ENCODE results near the gene CHKA. TPM values are rescaled to one million over a fixed set of nuclear protein-coding genes. Genes with fewer than 3 reads are reported as not detected.
A peak's percentile ranks its signal among the peaks of the same experiment; 100 is the strongest.

Gene CHKA
- total RNA-seq, 1 experiment from 2014 or later: 63.0 TPM

DNA sequence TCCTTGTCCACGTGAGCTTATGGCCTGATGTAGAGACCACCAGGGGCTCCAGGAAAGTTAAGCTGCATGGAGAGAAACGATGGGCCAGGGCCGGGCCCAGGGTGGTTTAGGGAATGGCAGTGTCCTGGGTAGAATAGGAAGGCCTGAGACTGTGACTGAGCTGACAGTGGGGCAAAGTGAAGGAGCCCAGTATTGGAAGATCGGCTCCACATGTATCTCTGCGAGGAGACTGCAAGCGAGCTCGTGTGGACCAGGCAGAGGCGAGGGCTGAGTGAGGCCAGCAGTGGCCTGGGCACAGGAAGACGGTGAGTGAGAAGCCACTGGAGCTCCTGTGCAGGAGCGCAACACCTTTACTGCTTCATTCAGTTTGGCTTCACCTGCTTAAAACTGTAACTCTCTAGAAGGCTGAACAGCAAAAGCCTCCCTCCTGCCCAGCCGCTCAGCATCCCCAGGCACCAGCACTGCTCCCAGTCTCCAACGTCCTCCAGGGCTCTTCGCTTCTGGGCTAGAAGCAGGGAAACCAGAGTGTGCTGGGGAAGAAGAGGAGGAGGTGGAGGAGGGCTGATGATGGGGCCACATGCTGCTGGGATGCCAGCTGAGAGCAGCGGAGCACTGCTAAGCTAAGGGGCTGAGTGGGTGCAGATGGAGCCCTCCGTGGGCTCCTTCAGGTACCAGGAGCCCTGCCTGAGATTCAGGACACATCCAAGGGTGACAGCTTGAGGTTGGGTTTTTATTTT lies 68.9 kb downstream of the CHKA start:
- no peak overlapping the region for H2BK12ac ChIP-seq (ENCODE audit: insufficient read length, low read depth, low read length)
- H3K79me1 ChIP-seq (ENCODE audit: insufficient read depth, low read depth, low read length, poor library complexity, severe bottlenecking): no peaks in the 10 kb centered on the region
- no CpG with 5 or more reads among the region's 15 CpGs for WGBS (ENCODE audit: extremely low coverage, insufficient read length, low lambda C conversion rate)
- no peak overlapping the region for H2AFZ ChIP-seq (ENCODE audit: low read length)
- H3K4me3 Mint-ChIP-seq: no peak overlapping the region; a peak in 1 of 5 replicates
- no peak overlapping the region for H4K8ac ChIP-seq (replicated peaks; ENCODE audit: insufficient read length, low read depth, low read length)
- no peak overlapping the region for H3K27ac ChIP-seq (ENCODE audit: insufficient read length, low read depth, low read length)
- no peaks in the 10 kb centered on the region for H3K27me3 ChIP-seq (ENCODE audit: insufficient read depth, low read length)
- H3K23ac ChIP-seq (ENCODE audit: insufficient read length, low read depth, low read length): no peak overlapping the region
- H3K36me3 Mint-ChIP-seq (ENCODE audit: insufficient read depth in 1 of 3, low read depth in 3 of 3): peaks cover 4 to 30% (median 7%) of the 10 kb centered on the region in 3 experiments
- no peak overlapping the region for H3K9ac ChIP-seq (ENCODE audit: extremely low read depth, insufficient read length, low read length)
- no peak overlapping the region for H3K14ac ChIP-seq (ENCODE audit: insufficient read depth, low read length)
- H3K27ac Mint-ChIP-seq: peak overlapping the region in 2 of 3 experiments; percentile 68 to 86; a peak in 5 of 7 replicates
- no peaks in the 10 kb centered on the region; the same call in 1 of the 2 replicates for H3K27me3 Mint-ChIP-seq (ENCODE audit: low read depth)
- DNase-seq: peak; percentile 32
- no peaks in the 10 kb centered on the region for H3K4me1 ChIP-seq (ENCODE audit: insufficient read depth, low read length)
- peaks cover 2% of the 10 kb centered on the region for H4K20me1 ChIP-seq (ENCODE audit: control insufficient read depth, insufficient read depth, insufficient read length)
- H3K4me2 ChIP-seq (ENCODE audit: insufficient read depth, insufficient read length, low read length): no peak overlapping the region
- no peak overlapping the region for H3K4ac ChIP-seq (ENCODE audit: low read depth, low read length)
- H3K79me2 ChIP-seq (ENCODE audit: insufficient read depth, low read length): no peaks in the 10 kb centered on the region
- H3K56ac ChIP-seq (ENCODE audit: insufficient read length, low read depth, low read length): no peak overlapping the region
- no peaks in the 10 kb centered on the region for H3K9me3 ChIP-seq (ENCODE audit: control insufficient read depth, low read depth, low read length)
- H3T11ph ChIP-seq (ENCODE audit: low read length): no peak overlapping the region
- no peak overlapping the region for H4K5ac ChIP-seq (ENCODE audit: insufficient read length, low read depth, low read length)
- no peaks in the 10 kb centered on the region for H3K23me2 ChIP-seq (ENCODE audit: insufficient read length, low read depth, low read length, poor library complexity, severe bottlenecking)
- no peak overlapping the region for H3K18ac ChIP-seq (ENCODE audit: insufficient read length, low read depth, low read length)
- no peak overlapping the region for H2AK5ac ChIP-seq (ENCODE audit: insufficient read length, low read length)
- no peak overlapping the region for H2BK5ac ChIP-seq (ENCODE audit: insufficient read length, low read length)
- no peaks in the 10 kb centered on the region for H3K9me3 Mint-ChIP-seq
- no peak overlapping the region for H4K91ac ChIP-seq (ENCODE audit: insufficient read length, low read depth, low read length)
- H2BK120ac ChIP-seq (ENCODE audit: low read depth, low read length, poor library complexity, severe bottlenecking): no peak overlapping the region
- TF ChIP-seq CTCF (conservative IDR thresholded peaks at IDR 0.05): no peak
- H2BK20ac ChIP-seq (ENCODE audit: low read depth, low read length, poor library complexity, severe bottlenecking): no peak overlapping the region
- H3K4me1 Mint-ChIP-seq: peaks cover 6 to 11% of the 10 kb centered on the region in 2 experiments
- no peak overlapping the region for H2BK15ac ChIP-seq (ENCODE audit: low read depth, low read length)

Data from H9 (cell line).